Measurements from ENCODE around the gene MTMR8.

The MTMR8 gene

DNA sequence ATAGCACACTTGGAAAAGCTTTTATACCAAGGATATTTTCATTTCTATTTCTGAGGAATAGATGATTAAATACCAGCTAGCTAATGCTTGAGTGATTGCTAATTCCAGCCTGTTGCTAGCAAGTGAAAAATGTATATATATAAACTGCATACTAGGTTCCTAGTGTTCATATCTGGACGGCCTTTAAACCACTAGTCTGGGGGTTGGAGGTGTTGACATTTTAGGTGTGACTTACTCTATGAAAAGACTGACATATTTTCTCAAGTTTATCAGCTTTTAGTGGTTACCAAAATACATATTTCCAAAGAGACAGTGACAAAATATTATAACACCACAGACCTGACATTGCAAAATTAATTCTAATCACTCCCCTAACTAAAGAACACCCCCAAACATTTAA lies 44.7 kb downstream of the MTMR8 start:
- Mint-ChIP-seq H3K4me1 (no peaks in the 10 kb centered on the region), H3K36me3 (peaks cover 39% of the 10 kb centered on the region), H3K27ac (no peak overlapping the region), H3K9me3 (no peaks in the 10 kb centered on the region), H3K27me3 (no peaks in the 10 kb centered on the region), H3K4me3 (no peak overlapping the region)
- ATAC-seq: no peak

DNA sequence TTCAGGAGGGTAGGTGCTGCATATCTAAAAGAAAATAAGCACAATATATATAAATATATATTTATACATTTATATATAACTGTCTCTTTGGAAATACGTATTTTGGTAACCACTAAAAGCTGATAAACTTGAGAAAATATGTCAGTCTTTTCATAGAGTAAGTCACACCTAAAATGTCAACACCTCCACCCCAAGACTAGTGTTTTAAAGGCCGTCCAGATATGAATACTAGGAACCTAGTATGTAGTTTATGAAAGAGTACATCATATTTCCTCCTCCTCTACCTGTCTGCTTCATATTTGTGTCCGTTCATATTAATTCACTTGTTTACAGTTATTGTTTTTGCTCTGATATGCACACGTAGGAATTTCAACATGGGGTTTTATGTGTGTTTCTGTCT lies 45.2 kb downstream of the MTMR8 start:
- no peak overlapping the region for H3K4me3 Mint-ChIP-seq

DNA sequence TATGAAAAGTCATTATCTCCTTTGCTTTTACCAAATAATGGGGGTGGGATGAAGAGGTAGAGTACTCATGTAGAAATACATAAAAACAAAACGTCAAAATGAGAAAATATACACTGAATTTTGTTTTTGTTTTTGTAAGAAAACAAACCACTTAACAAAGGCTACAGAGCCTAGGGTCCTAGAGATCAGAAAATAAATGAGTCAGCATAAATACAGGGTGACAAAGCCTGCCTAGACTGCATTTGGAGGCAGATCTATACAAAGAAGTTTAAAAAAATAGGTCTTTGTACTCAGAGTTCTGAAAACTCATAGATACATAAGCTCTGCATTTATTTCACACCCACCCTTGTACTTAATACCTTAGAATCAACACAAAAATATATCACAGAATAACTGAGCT lies 52.4 kb downstream of the MTMR8 start:
- no peak for ATAC-seq
- H3K36me3 Mint-ChIP-seq: peaks cover 22% of the 10 kb centered on the region
- H3K27ac Mint-ChIP-seq: no peak overlapping the region
- no peaks in the 10 kb centered on the region for H3K9me3 Mint-ChIP-seq
- no peaks in the 10 kb centered on the region for H3K27me3 Mint-ChIP-seq
- no peak overlapping the region for H3K4me3 Mint-ChIP-seq
- no peaks in the 10 kb centered on the region for H3K4me1 Mint-ChIP-seq

More for the DNA sequence above, 45.2 kb downstream of the MTMR8 start:
- no peak for ATAC-seq
- peaks cover 35% of the 10 kb centered on the region for H3K36me3 Mint-ChIP-seq
- no peaks in the 10 kb centered on the region for H3K9me3 Mint-ChIP-seq
- no peaks in the 10 kb centered on the region for H3K4me1 Mint-ChIP-seq
- H3K27ac Mint-ChIP-seq: no peak overlapping the region
- H3K27me3 Mint-ChIP-seq: no peaks in the 10 kb centered on the region

- Mint-ChIP-seq H3K27me3 (no peaks in the 10 kb centered on the region), H3K4me1 (no peaks in the 10 kb centered on the region), H3K4me3 (no peak overlapping the region), H3K9me3 (no peaks in the 10 kb centered on the region), H3K36me3 (peaks cover 14% of the 10 kb centered on the region), H3K27ac (no peak overlapping the region)
- no peak for ATAC-seq
These were observed 57.0 kb downstream of the MTMR8 start for GRCh38 chrX:64338296-64338695.

DNA sequence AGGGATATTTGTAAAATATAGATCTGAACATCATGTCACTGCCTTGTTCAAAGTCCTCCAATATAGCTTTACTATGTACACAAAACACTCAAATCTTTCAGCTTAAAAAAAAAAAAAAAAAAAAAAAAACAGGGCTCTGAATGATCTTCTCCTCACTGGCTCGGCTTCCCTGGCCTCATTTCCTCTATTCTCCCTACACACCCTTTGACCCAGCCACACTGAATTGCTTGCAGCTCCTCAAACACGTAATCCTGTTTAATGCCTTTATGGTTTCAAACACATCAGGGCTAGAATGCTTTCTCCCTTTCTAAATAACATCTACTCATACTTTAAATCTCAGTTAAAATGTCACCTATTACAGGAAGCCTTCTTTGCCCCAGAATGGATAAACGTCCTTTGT lies 60.8 kb downstream of the MTMR8 start:
- Mint-ChIP-seq H3K9me3 (no peaks in the 10 kb centered on the region), H3K4me3 (no peak overlapping the region)
- no peak for ATAC-seq

GRCh38 chrX:64330284-64330683 lies 65.0 kb downstream of the MTMR8 start:
- no peaks in the 10 kb centered on the region for H3K9me3 Mint-ChIP-seq
- no peak for ATAC-seq
- no peak overlapping the region for H3K4me3 Mint-ChIP-seq
- H3K4me1 Mint-ChIP-seq: no peaks in the 10 kb centered on the region
- H3K36me3 Mint-ChIP-seq: peaks cover 44% of the 10 kb centered on the region
- H3K27me3 Mint-ChIP-seq: no peaks in the 10 kb centered on the region
- no peak overlapping the region for H3K27ac Mint-ChIP-seq

More for the DNA sequence above, 60.8 kb downstream of the MTMR8 start:
- H3K4me1 Mint-ChIP-seq: no peaks in the 10 kb centered on the region
- peaks cover 8% of the 10 kb centered on the region for H3K36me3 Mint-ChIP-seq
- no peak overlapping the region for H3K27ac Mint-ChIP-seq
- no peaks in the 10 kb centered on the region for H3K27me3 Mint-ChIP-seq

- Mint-ChIP-seq H3K4me1 (no peaks in the 10 kb centered on the region), H3K9me3 (peaks cover 5% of the 10 kb centered on the region), H3K4me3 (no peak overlapping the region), H3K36me3 (peaks cover 76% of the 10 kb centered on the region), H3K27me3 (no peaks in the 10 kb centered on the region), H3K27ac (no peak overlapping the region)
- no peak for ATAC-seq
These were observed 73.7 kb downstream of the MTMR8 start for GRCh38 chrX:64321507-64321906.

DNA sequence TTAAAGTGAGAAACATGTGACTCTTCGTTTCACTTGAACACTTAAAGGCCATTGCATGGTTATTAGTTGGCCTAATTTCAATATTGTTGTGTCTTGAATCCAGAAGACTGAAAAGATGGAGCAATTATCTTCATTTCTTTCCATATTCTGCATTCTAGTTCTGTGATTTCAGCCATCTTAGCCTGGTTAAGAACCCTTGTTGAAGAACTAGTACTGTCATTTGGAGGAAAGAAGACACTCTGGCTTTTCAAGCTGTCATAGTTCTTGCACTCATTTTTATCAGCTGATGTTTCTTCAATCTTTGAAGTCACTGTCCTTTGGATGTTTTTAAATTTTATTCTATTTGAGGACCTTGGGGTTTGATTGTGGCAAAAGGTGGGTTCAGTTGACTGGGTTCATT lies 81.6 kb downstream of the MTMR8 start:
- Mint-ChIP-seq H3K4me3 (no peak overlapping the region), H3K36me3 (peaks cover 17% of the 10 kb centered on the region), H3K27ac (no peak overlapping the region), H3K27me3 (no peaks in the 10 kb centered on the region), H3K9me3 (peaks cover 11% of the 10 kb centered on the region), H3K4me1 (no peaks in the 10 kb centered on the region)
- no peak for ATAC-seq

GRCh38 chrX:64306712-64307111 lies 88.5 kb downstream of the MTMR8 start:
- Mint-ChIP-seq H3K27ac (no peak overlapping the region), H3K9me3 (peaks cover 8% of the 10 kb centered on the region), H3K36me3 (peaks cover 8% of the 10 kb centered on the region), H3K4me1 (no peaks in the 10 kb centered on the region), H3K27me3 (no peaks in the 10 kb centered on the region), H3K4me3 (no peak overlapping the region)
- ATAC-seq: no peak

DNA sequence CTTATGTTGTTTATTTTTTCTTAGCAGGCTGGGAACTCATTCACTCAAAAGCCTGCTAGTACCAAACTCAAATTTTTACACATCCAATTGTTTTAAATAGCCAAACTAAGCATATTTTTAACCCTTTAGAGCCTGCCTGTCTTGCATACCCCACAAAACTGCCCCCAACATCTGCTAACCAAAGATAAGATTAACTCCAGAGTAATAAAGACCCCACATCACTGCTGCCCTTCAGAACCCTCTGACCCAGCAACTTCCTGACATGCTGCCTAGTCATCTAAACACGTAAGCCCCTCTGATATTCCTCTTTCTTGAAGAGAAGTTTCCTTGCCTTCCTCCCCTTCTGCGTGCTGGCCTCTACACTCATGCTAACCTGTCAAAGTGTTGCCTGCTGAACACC lies 104.1 kb downstream of the MTMR8 start:
- no peaks in the 10 kb centered on the region for H3K27me3 Mint-ChIP-seq
- H3K9me3 Mint-ChIP-seq: peaks cover 2% of the 10 kb centered on the region
- H3K4me3 Mint-ChIP-seq: no peak overlapping the region
- ATAC-seq: no peak
- H3K4me1 Mint-ChIP-seq: no peaks in the 10 kb centered on the region
- no peak overlapping the region for H3K27ac Mint-ChIP-seq
- H3K36me3 Mint-ChIP-seq: peaks cover 8% of the 10 kb centered on the region

DNA sequence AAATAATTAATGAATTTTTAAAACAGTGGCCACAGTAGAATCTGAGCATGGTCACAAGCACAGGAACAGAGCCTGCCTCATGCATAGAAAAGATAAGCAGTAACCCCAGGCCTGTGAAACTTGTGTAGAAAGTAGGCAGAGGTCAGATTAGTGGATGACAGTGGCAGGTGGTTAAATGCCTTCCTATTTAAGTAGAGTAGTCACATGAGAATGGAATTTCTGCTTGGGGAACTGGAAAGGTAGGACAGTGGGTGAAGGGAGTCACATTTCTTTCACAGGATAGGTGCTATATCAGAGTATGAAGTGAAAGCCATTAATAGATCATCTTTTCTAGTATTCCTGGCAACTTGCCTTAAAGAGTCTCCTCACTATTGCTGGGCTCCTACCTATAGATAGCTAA lies 130.0 kb downstream of the MTMR8 start:
- Mint-ChIP-seq H3K27me3 (no peaks in the 10 kb centered on the region), H3K4me3 (no peak overlapping the region), H3K27ac (no peak overlapping the region), H3K4me1 (no peaks in the 10 kb centered on the region), H3K9me3 (no peaks in the 10 kb centered on the region), H3K36me3 (peaks cover 14% of the 10 kb centered on the region)
- ATAC-seq: no peak

DNA sequence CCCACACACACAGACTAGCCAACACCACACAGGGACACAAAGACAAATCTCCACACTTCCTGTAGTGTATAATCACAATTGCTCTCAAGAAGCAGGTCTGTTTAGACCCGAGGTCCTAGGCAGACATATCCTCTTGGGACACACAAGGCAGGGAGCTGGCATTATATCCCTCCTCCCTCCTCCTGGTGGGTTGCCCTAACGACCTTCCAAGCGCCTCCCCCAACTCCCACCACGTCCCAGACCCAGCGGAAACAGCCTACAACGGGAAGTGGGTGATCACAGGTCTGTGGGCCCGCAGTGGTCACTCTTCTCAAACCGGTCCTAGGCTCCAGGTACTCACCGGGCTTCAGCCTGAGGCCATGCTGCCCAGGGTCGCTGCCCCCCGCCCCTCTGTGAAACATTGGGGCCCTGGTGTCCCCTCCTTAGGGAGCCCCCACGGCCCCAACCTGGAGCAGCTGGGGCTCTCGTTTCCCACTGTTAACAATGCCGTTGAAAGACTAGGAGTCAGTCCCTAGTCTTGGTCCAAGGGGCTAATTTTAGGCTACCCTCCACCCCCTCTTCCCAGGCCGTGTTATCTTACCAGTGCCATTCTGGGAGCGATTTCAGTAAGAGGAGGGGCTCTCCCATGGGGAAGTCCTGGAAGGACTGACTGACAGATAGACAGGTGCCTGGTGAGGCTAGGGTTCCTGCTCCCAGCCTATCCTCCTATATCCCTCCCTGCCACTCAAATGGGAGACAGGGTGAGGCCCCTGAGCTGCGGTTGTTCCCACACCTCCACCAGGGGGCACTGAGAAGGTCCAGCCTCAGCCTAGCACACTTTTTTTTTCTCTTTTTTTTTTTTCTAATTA lies 164.9 kb downstream of the MTMR8 start, which contains the start of gene ASB12:
Gene ASB12 (minus strand): TSS at position 485 of the 848 bp plus-strand sequence. CDS start 4,957 bp downstream, outside the sequence.
- no peaks in the 10 kb centered on the region for H3K36me3 Mint-ChIP-seq
- H3K9me3 Mint-ChIP-seq: peaks cover 2% of the 10 kb centered on the region
- no peak for ATAC-seq
- H3K4me1 Mint-ChIP-seq: no peaks in the 10 kb centered on the region
- no peak within 1 kb of the TSS for H3K4me3 Mint-ChIP-seq
- no peaks in the 10 kb centered on the region for H3K27me3 Mint-ChIP-seq
- no peak within 1 kb of the TSS for H3K27ac Mint-ChIP-seq

GRCh38 chrX:64229154-64229553 lies 166.1 kb downstream of the MTMR8 start:
- Mint-ChIP-seq H3K9me3 (peaks cover 2% of the 10 kb centered on the region), H3K27me3 (no peaks in the 10 kb centered on the region), H3K4me1 (no peaks in the 10 kb centered on the region), H3K4me3 (no peak overlapping the region), H3K36me3 (no peaks in the 10 kb centered on the region), H3K27ac (no peak overlapping the region)
- no peak for ATAC-seq
